ENCODE data around the gene UBE2M.
A peak's percentile ranks its signal among the peaks of the same experiment; 100 is the strongest.

Gene UBE2M

DNA sequence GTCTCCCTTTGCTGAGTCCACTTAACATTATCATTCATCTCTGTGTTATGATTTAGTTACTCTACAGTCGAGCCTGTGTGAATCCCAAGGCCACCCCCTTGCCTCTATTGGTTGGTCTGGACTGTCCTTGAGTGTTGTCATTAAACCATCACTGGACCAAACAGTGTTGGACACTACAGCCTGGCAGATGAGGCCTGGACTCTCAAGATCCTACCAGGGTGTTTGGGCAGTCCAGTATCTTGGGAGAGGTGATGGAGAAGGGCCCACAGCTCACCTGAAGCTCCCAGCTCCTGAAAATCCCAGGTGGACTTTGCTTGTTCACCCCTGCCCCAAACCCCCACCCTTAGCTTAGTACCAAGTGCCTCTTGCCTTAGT lies 7.3 kb downstream of the UBE2M start:
- no peak overlapping the region for H3K4me3 ChIP-seq (ENCODE audit: low read depth, low read length)
- TF ChIP-seq, protein P1, sequence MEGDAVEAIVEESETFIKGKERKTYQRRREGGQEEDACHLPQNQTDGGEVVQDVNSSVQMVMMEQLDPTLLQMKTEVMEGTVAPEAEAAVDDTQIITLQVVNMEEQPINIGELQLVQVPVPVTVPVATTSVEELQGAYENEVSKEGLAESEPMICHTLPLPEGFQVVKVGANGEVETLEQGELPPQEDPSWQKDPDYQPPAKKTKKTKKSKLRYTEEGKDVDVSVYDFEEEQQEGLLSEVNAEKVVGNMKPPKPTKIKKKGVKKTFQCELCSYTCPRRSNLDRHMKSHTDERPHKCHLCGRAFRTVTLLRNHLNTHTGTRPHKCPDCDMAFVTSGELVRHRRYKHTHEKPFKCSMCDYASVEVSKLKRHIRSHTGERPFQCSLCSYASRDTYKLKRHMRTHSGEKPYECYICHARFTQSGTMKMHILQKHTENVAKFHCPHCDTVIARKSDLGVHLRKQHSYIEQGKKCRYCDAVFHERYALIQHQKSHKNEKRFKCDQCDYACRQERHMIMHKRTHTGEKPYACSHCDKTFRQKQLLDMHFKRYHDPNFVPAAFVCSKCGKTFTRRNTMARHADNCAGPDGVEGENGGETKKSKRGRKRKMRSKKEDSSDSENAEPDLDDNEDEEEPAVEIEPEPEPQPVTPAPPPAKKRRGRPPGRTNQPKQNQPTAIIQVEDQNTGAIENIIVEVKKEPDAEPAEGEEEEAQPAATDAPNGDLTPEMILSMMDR (IDR thresholded peaks at IDR 0.05; ENCODE audit: borderline replicate concordance, insufficient read depth, low read depth, low read length): no peak

DNA sequence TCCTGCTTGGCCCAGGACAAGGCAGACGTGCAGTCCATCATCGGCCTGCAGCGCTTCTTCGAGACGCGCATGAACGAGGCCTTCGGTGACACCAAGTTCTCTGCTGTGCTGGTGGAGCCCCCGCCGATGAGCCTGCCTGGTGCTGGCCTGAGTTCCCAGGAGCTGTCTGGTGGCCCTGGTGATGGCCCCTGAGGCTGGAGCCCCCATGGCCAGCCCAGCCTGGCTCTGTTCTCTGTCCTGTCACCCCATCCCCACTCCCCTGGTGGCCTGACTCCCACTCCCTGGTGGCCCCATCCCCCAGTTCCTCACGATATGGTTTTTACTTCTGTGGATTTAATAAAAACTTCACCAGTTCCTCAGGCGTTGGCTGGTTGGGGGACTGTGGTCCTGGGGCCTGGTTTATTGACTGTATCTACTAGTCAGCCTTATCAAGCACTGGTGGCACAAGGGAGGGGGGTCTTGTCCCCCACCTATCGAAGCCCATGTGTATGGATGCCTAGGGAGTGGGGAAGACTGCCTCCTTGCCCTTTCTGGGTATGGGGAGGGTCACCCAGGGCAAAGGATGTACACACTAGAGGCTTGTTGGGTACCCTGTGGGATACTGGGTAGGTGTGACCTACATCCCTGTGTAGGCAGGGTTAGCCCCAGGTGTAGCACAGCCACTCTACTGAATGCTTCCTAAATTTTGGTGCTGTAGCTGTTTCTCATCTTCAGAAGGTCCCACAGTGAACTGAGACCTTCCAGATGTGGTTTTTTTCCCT lies 7.9 kb downstream of the UBE2M start:
- TF ChIP-seq, protein P1 (IDR thresholded peaks at IDR 0.05; ENCODE audit: borderline replicate concordance, insufficient read depth, low read depth, low read length): no peak
- no peak overlapping the region for H3K4me3 ChIP-seq (ENCODE audit: low read depth, low read length)

DNA sequence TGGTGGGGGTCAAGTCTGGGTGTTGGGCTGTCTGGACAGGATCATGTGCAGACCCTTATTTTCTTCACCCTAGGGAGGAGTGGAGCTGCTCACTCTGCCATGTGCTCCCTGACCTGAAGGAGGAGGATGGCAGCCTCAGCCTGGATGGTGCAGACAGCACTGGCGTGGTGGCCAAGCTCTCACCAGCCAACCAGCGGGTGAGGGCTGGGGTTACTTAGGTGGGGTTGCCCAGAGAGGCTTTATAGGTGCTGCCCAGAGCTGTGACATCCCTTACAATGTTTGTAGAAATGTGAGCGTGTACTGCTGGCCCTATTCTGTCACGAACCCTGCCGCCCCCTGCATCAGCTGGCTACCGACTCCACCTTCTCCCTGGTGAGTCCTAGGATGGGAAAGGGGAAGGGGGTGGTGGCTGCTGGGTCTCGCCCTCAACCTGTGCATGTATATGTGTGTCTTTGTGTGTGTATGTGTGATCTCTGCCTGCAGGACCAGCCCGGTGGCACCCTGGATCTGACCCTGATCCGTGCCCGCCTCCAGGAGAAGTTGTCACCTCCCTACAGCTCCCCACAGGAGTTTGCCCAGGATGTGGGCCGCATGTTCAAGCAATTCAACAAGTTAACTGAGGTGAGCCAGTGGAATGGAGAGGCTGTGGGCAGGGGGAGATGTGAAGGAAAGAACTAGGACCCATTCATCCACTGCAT lies 8.6 kb downstream of the UBE2M start:
- H3K4me3 ChIP-seq (ENCODE audit: low read depth, low read length): no peak overlapping the region
- TF ChIP-seq, protein P1 (IDR thresholded peaks at IDR 0.05; ENCODE audit: borderline replicate concordance, insufficient read depth, low read depth, low read length): no peak

DNA sequence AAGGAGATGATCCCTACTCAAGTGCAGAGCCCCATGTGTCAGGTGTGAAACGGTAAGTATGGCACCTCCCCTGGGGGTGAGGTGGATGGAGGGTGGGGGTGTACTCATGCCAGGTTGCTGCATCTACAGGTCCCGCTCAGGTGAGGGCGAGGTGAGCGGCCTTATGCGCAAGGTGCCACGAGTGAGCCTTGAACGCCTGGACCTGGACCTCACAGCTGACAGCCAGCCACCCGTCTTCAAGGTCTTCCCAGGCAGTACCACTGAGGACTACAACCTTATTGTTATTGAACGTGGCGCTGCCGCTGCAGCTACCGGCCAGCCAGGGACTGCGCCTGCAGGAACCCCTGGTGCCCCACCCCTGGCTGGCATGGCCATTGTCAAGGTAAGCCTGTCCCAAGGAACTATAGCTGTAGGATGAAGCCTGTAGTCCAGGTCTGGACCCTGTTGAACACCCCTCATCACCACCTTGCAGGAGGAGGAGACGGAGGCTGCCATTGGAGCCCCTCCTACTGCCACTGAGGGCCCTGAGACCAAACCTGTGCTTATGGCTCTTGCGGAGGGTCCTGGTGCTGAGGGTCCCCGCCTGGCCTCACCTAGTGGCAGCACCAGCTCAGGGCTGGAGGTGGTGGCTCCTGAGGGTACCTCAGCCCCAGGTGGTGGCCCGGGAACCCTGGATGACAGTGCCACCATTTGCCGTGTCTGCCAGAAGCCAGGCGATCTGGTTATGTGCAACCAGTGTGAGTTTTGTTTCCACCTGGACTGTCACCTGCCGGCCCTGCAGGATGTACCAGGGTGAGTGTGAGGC lies 9.3 kb downstream of the UBE2M start:
- TF ChIP-seq, protein P1 (IDR thresholded peaks at IDR 0.05; ENCODE audit: borderline replicate concordance, insufficient read depth, low read depth, low read length): no peak
- no peak overlapping the region for H3K4me3 ChIP-seq (ENCODE audit: low read depth, low read length)

DNA sequence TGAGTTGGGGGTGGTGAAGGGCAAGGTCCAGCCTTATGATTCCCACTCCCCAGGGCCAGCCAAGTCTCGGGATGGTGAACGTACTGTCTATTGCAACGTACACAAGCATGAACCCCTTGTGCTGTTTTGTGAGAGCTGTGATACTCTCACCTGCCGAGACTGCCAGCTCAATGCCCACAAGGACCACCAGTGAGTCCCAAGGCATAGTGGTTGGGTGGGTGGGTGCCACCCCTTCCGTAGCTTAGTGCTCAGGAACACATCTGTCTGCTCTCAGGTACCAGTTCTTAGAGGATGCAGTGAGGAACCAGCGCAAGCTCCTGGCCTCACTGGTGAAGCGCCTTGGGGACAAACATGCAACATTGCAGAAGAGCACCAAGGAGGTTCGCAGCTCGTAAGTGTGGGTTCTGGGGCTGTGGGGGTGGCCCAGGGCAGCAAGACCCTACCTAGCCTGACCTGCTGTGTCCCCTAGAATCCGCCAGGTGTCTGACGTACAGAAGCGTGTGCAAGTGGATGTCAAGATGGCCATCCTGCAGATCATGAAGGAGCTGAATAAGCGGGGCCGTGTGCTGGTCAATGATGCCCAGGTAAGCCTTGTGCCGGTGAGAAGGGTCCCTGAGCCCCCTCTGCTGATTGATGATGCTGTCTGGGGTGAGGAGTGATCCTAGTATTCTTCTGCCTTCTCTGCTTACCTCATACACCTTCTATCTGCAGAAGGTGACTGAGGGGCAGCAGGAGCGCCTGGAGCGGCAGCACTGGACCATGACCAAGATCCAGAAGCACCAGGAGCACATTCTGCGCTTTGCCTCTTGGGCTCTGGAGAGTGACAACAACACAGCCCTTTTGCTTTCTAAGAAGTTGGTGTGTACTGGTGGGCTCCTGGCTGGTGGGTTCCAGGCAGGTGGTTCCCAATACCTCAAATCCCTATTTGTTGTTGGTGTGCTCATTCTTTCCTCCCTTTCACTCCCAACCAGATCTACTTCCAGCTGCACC lies 10.8 kb downstream of the UBE2M start:
- H3K4me3 ChIP-seq (ENCODE audit: low read depth, low read length): no peak overlapping the region
- TF ChIP-seq, protein P1 (IDR thresholded peaks at IDR 0.05; ENCODE audit: borderline replicate concordance, insufficient read depth, low read depth, low read length): no peak

DNA sequence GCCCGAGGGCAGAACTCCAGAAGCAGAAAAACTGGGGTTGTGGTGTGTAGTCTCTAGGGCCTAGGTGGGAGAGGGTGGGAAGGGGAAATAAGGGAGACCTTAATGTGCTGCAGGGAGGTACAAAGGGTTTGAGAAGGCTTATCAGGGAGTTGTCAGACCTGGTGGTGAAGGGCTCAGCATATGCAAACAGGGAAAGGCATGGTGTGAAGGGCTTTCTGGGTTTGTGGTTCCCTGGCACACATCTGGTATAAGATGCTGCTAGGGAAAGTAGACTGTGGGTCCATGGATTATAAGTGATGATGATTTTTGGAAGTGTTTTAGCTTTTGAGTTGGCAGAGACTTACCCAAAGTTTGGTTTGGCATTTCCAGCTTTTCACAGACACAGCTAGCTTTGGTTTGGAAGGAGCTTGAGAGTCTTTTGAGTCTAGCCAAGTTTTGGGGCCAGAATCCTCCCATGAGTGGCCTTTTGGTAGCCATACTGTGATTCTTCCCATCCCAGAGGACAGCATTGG lies 12.3 kb downstream of the UBE2M start:
- TF ChIP-seq, protein P1 (IDR thresholded peaks at IDR 0.05; ENCODE audit: borderline replicate concordance, insufficient read depth, low read depth, low read length): no peak
- H3K4me3 ChIP-seq (ENCODE audit: low read depth, low read length): peak overlapping the region; percentile 99
